Central memory CD8-positive, alpha-beta T cell (primary cell): ENCODE data around the gene FGF14.

Experiments
- ATAC-seq: fragments of 150-1000 bp; cut with Tn5 transposase; replicated peaks from 2 replicates; pipeline ENCODE4 v1.10.0; 2022; ENCODE audit warnings: mild to moderate bottlenecking, moderate FRiP score, moderate number of reproducible peaks; ENCODE audit not compliant: poor library complexity, severe bottlenecking; ENCODE audit errors: extremely low read depth
- DNase-seq, 2 donors: peaks; one replicate each; pipeline ENCODE4 v3.0.0; 2021; ENCODE audit warnings: low spot score in 2 of 2
- H3K27ac Mint-ChIP-seq: one replicate; pipeline ENCODE4 v1.8.0; 2022; ENCODE audit warnings: low read depth, mild to moderate bottlenecking, moderate library complexity, mixed read lengths
- H3K27me3 Mint-ChIP-seq: one replicate; pipeline ENCODE4 v1.8.0; 2022; ENCODE audit warnings: mixed read lengths
- H3K36me3 Mint-ChIP-seq: one replicate; pipeline ENCODE4 v1.8.0; 2022; ENCODE audit warnings: mild to moderate bottlenecking, moderate library complexity, mixed read lengths; ENCODE audit not compliant: insufficient read depth
- H3K4me1 Mint-ChIP-seq: one replicate; pipeline ENCODE4 v1.8.0; 2022; ENCODE audit warnings: mixed read lengths
- H3K4me3 Mint-ChIP-seq: one replicate; pipeline ENCODE4 v1.8.0; 2022; ENCODE audit warnings: mild to moderate bottlenecking, moderate library complexity, mixed read lengths
- H3K9me3 Mint-ChIP-seq: one replicate; pipeline ENCODE4 v1.8.0; 2022; ENCODE audit warnings: mixed read lengths

Gene FGF14

GRCh38 chr13:102354011-102354410 lies 47.8 kb downstream of the FGF14 start:
- DNase-seq (no peak), ATAC-seq (no peak)
- Mint-ChIP-seq H3K4me1 (no peaks in the 10 kb centered on the region), H3K9me3 (no peaks in the 10 kb centered on the region), H3K4me3 (no peak overlapping the region), H3K27ac (no peak overlapping the region), H3K36me3 (no peaks in the 10 kb centered on the region), H3K27me3 (peaks cover 41% of the 10 kb centered on the region)

- DNase-seq: no peak
- H3K4me1 Mint-ChIP-seq: no peaks in the 10 kb centered on the region
- no peak for ATAC-seq
- H3K27me3 Mint-ChIP-seq: peaks cover 50% of the 10 kb centered on the region
- no peak overlapping the region for H3K4me3 Mint-ChIP-seq
- no peaks in the 10 kb centered on the region for H3K9me3 Mint-ChIP-seq
- no peak overlapping the region for H3K27ac Mint-ChIP-seq
- no peaks in the 10 kb centered on the region for H3K36me3 Mint-ChIP-seq
These were observed 50.3 kb downstream of the FGF14 start for GRCh38 chr13:102351521-102351920.

- DNase-seq: no peak
- ATAC-seq: no peak
- Mint-ChIP-seq H3K9me3 (no peaks in the 10 kb centered on the region), H3K27me3 (peaks cover 32% of the 10 kb centered on the region), H3K36me3 (no peaks in the 10 kb centered on the region), H3K27ac (no peak overlapping the region), H3K4me1 (no peaks in the 10 kb centered on the region), H3K4me3 (no peak overlapping the region)
These were observed 54.4 kb downstream of the FGF14 start for GRCh38 chr13:102347490-102347889.

GRCh38 chr13:102346769-102347168 lies 55.1 kb downstream of the FGF14 start:
- Mint-ChIP-seq H3K4me1 (no peaks in the 10 kb centered on the region), H3K4me3 (no peak overlapping the region), H3K9me3 (no peaks in the 10 kb centered on the region), H3K27ac (no peak overlapping the region), H3K36me3 (no peaks in the 10 kb centered on the region), H3K27me3 (peaks cover 32% of the 10 kb centered on the region)
- DNase-seq: no peak
- no peak for ATAC-seq

- Mint-ChIP-seq H3K27ac (no peak overlapping the region), H3K9me3 (no peaks in the 10 kb centered on the region), H3K4me1 (no peaks in the 10 kb centered on the region), H3K27me3 (peaks cover 18% of the 10 kb centered on the region), H3K36me3 (no peaks in the 10 kb centered on the region), H3K4me3 (no peak overlapping the region)
- DNase-seq: no peak
- ATAC-seq: no peak
These were observed 57.4 kb downstream of the FGF14 start for GRCh38 chr13:102344410-102344809.

GRCh38 chr13:102333320-102334198 lies 68.3 kb downstream of the FGF14 start:
- Mint-ChIP-seq H3K36me3 (no peaks in the 10 kb centered on the region), H3K4me3 (no peak overlapping the region), H3K4me1 (no peaks in the 10 kb centered on the region), H3K27me3 (peaks cover 50% of the 10 kb centered on the region), H3K9me3 (peaks cover 4% of the 10 kb centered on the region), H3K27ac (no peak overlapping the region)
- ATAC-seq (no peak), DNase-seq (no peak)

- Mint-ChIP-seq H3K36me3 (no peaks in the 10 kb centered on the region), H3K4me3 (no peak overlapping the region), H3K4me1 (no peaks in the 10 kb centered on the region), H3K27me3 (peaks cover 8% of the 10 kb centered on the region), H3K9me3 (no peaks in the 10 kb centered on the region), H3K27ac (no peak overlapping the region)
- DNase-seq (no peak), ATAC-seq (no peak)
These were observed 72.9 kb downstream of the FGF14 start for GRCh38 chr13:102328909-102329308.

GRCh38 chr13:102327119-102327617 lies 74.7 kb downstream of the FGF14 start:
- Mint-ChIP-seq H3K27ac (no peak overlapping the region), H3K4me3 (no peak overlapping the region), H3K36me3 (no peaks in the 10 kb centered on the region), H3K9me3 (no peaks in the 10 kb centered on the region), H3K27me3 (peaks cover 8% of the 10 kb centered on the region), H3K4me1 (no peaks in the 10 kb centered on the region)
- no peak for DNase-seq
- no peak for ATAC-seq

- no peaks in the 10 kb centered on the region for H3K36me3 Mint-ChIP-seq
- H3K4me3 Mint-ChIP-seq: no peak overlapping the region
- H3K4me1 Mint-ChIP-seq: no peaks in the 10 kb centered on the region
- DNase-seq (no peak), ATAC-seq (no peak)
- H3K27ac Mint-ChIP-seq: no peak overlapping the region
- H3K9me3 Mint-ChIP-seq: no peaks in the 10 kb centered on the region
- peaks cover 8% of the 10 kb centered on the region for H3K27me3 Mint-ChIP-seq
These were observed 75.3 kb downstream of the FGF14 start for GRCh38 chr13:102326381-102327118.

- no peaks in the 10 kb centered on the region for H3K9me3 Mint-ChIP-seq
- H3K27ac Mint-ChIP-seq: no peak overlapping the region
- no peaks in the 10 kb centered on the region for H3K36me3 Mint-ChIP-seq
- peaks cover 8% of the 10 kb centered on the region for H3K27me3 Mint-ChIP-seq
- no peaks in the 10 kb centered on the region for H3K4me1 Mint-ChIP-seq
- ATAC-seq: no peak
- no peak overlapping the region for H3K4me3 Mint-ChIP-seq
- DNase-seq: no peak
These were observed 76.5 kb downstream of the FGF14 start for GRCh38 chr13:102325321-102325720.

- no peaks in the 10 kb centered on the region for H3K9me3 Mint-ChIP-seq
- no peaks in the 10 kb centered on the region for H3K27me3 Mint-ChIP-seq
- H3K36me3 Mint-ChIP-seq: no peaks in the 10 kb centered on the region
- ATAC-seq: no peak
- H3K27ac Mint-ChIP-seq: no peak overlapping the region
- H3K4me1 Mint-ChIP-seq: no peaks in the 10 kb centered on the region
- H3K4me3 Mint-ChIP-seq: no peak overlapping the region
- no peak for DNase-seq
These were observed 78.3 kb downstream of the FGF14 start for GRCh38 chr13:102323505-102323904.

- no peaks in the 10 kb centered on the region for H3K36me3 Mint-ChIP-seq
- H3K4me3 Mint-ChIP-seq: no peak overlapping the region
- DNase-seq (no peak), ATAC-seq (no peak)
- no peaks in the 10 kb centered on the region for H3K4me1 Mint-ChIP-seq
- no peaks in the 10 kb centered on the region for H3K9me3 Mint-ChIP-seq
- H3K27me3 Mint-ChIP-seq: no peaks in the 10 kb centered on the region
- H3K27ac Mint-ChIP-seq: no peak overlapping the region
These were observed 78.8 kb downstream of the FGF14 start for GRCh38 chr13:102323012-102323411.

GRCh38 chr13:102322211-102322610 lies 79.6 kb downstream of the FGF14 start:
- no peak overlapping the region for H3K27ac Mint-ChIP-seq

More at GRCh38 chr13:102322211-102322610, 79.6 kb downstream of the FGF14 start:
- no peaks in the 10 kb centered on the region for H3K36me3 Mint-ChIP-seq
- H3K4me3 Mint-ChIP-seq: no peak overlapping the region
- H3K4me1 Mint-ChIP-seq: no peaks in the 10 kb centered on the region
- no peak for ATAC-seq
- H3K27me3 Mint-ChIP-seq: no peaks in the 10 kb centered on the region
- H3K9me3 Mint-ChIP-seq: no peaks in the 10 kb centered on the region
- no peak for DNase-seq
